Body of pancreas (tissue), 4 donors: Measurements from ENCODE around the gene CNBP. TPM values are rescaled to one million over a fixed set of nuclear protein-coding genes. Genes with fewer than 3 reads are reported as not detected.
A peak's percentile ranks its signal among the peaks of the same experiment; 100 is the strongest.

Source experiments
- ATAC-seq: fragments of 150-250 bp; one replicate; pipeline ENCODE4 v1.9.1; 2016
- DNase-seq, 4 donors: peaks; one replicate each; pipeline ENCODE4 v3.0.0-alpha.2; 2019
- H3K27ac ChIP-seq, 4 donors: fragments of 200-600 bp; sonication (generic); 1 replicate in 3 of 4; 2 replicates in 1 of 4; pipeline versions ENCODE4 v1.5.1 to v1.6.1; 2016 to 2019; ENCODE audit warnings: mild to moderate bottlenecking in 1 of 4, mixed read lengths in 1 of 4, moderate library complexity in 1 of 4
- H3K27me3 ChIP-seq, 2 donors: fragments of 200-600 bp; sonication (generic); one replicate each; pipeline ENCODE4 v1.6.0; 2016; ENCODE audit warnings: mild to moderate bottlenecking in 1 of 2
- H3K36me3 ChIP-seq, 2 donors: fragments of 200-600 bp; sonication (generic); replicated peaks in 1 of 2; 2 replicates each; pipeline ENCODE4 v1.5.1; 2016; ENCODE audit warnings: low read depth in 2 of 2; ENCODE audit not compliant: insufficient read depth in 1 of 2
- H3K4me1 ChIP-seq: fragments of 200-600 bp; sonication (generic); one replicate; pipeline ENCODE4 v1.6.0; 2016
- H3K4me3 ChIP-seq, 2 donors: fragments of 200-600 bp; sonication (generic); 1 replicate in 1 of 2; 2 replicates in 1 of 2; pipeline ENCODE4 v1.5.1; 2016 to 2019
- H3K9me3 ChIP-seq, 3 donors: fragments of 200-600 bp; sonication (generic); 1 replicate in 2 of 3; 2 replicates in 1 of 3; pipeline ENCODE4 v1.5.1; 2016
- POLR2A ChIP-seq, 3 donors: fragments of 450-650 bp; IDR thresholded peaks; one replicate each; pipeline ENCODE4 v1.6.1; 2016; ENCODE audit warnings: antibody characterized with exemption in 3 of 3, mild to moderate bottlenecking in 2 of 3
- WGBS, 2 donors: methylation state at CpG; one replicate each; pipeline ENCODE4 v1.1.5; 2017; 5-methylcytosine and 5-hydroxymethylcytosine counted together
- intact Hi-C: fragments of 100-400 bp; cut with DNase I; formaldehyde crosslinking; loops from one replicate; pipeline ENCODE4 v1.15.1; 2023
- total RNA-seq, 2 donors: library from RNA; depleted of rRNA; stranded (reverse); fragments of >200 nt; gene quantifications; one replicate each; pipeline ENCODE4 v1.1.0, GENCODE V29; 2016
- TF ChIP-seq, protein P1 (sequence below), 7 experiments: fragments of 450-650 bp in 4 of 7; fragments of 200-600 bp in 3 of 7; sonication (generic) in 3 of 7; IDR thresholded peaks; one replicate each; pipeline ENCODE4 v1.5.1; 2016 to 2019; ENCODE audit warnings: antibody characterized with exemption in 7 of 7

CNBP gene
- total RNA-seq, 2 donors from 2014 or later, result 175 to 262 TPM

DNA sequence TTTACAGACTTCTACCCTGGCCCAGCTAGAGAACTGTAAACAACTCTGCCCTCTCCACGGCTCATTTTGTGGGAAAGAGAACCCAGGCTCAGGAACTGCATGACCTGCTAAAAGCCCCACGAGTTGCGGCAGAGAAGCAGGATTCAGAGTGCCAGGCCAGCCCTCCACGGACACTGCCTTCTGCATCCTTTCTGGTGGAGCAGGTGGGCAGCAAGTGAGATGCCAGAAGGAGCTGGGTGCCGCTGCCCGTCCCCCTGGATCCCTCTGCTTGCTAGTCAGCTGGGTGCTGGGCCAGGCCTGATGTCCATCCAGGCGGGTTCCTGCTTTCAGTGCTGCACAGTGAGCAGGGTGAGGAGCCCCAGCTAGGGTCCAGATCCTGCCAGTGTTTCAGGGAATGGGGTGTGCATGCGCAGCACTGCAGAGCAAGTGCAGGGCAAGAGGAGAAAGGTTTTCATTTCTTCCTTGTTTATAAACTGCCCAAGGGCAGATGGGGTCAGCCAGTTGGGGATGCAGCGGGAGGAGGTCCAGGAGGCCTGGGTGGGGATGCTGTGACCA, 56.9 kb downstream of the CNBP start:
- 92 to 97% methylated on average over 5 to 9 of the region's 9 CpGs for WGBS, 2 donors
- Histone ChIP-seq H3K4me3 (no peak overlapping the region), H3K4me1 (peaks cover 18% of the 10 kb centered on the region), H3K36me3 (peaks cover 0 to 18% of the 10 kb centered on the region in 2 donors), H3K9me3 (no peaks in the 10 kb centered on the region), H3K27ac (no peak overlapping the region), H3K27me3 (no peaks in the 10 kb centered on the region)
- DNase-seq, result no peak
- ATAC-seq, result no peak
- intact Hi-C loops, result no loop called here
- TF ChIP-seq POLR2A (IDR thresholded peaks at IDR 0.05), result no peak
- TF ChIP-seq, protein P1, sequence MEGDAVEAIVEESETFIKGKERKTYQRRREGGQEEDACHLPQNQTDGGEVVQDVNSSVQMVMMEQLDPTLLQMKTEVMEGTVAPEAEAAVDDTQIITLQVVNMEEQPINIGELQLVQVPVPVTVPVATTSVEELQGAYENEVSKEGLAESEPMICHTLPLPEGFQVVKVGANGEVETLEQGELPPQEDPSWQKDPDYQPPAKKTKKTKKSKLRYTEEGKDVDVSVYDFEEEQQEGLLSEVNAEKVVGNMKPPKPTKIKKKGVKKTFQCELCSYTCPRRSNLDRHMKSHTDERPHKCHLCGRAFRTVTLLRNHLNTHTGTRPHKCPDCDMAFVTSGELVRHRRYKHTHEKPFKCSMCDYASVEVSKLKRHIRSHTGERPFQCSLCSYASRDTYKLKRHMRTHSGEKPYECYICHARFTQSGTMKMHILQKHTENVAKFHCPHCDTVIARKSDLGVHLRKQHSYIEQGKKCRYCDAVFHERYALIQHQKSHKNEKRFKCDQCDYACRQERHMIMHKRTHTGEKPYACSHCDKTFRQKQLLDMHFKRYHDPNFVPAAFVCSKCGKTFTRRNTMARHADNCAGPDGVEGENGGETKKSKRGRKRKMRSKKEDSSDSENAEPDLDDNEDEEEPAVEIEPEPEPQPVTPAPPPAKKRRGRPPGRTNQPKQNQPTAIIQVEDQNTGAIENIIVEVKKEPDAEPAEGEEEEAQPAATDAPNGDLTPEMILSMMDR (IDR thresholded peaks at IDR 0.05), result no peak

- 50 to 66% methylated on average over 5 of the region's 5 CpGs for WGBS, 2 donors
- Histone ChIP-seq H3K4me3 (no peak overlapping the region), H3K27ac (peak overlapping the region in 3 of 4 donors; percentile 94 to 96 (median 95)), H3K36me3 (no peaks in the 10 kb centered on the region), H3K27me3 (no peaks in the 10 kb centered on the region), H3K9me3 (no peaks in the 10 kb centered on the region), H3K4me1 (peaks cover 41% of the 10 kb centered on the region)
- DNase-seq (peak in 3 of 4 donors; percentile 17 to 37 (median 25)), ATAC-seq (no peak)
- intact Hi-C loops, result no loop called here
- TF ChIP-seq, protein P1 (IDR thresholded peaks at IDR 0.05), result no peak
- TF ChIP-seq POLR2A (IDR thresholded peaks at IDR 0.05), result no peak
Observed at GRCh38 chr3:129123314-129124060, 60.2 kb downstream of the CNBP start.

GRCh38 chr3:129122412-129123011, 61.2 kb downstream of the CNBP start:
- Histone ChIP-seq H3K27ac (peak overlapping the region; percentile 87 to 96 (median 94)), H3K4me1 (peaks cover 47% of the 10 kb centered on the region)
- WGBS, 2 donors, result 57 to 64% methylated on average over 6 to 18 of the region's 18 CpGs

DNA sequence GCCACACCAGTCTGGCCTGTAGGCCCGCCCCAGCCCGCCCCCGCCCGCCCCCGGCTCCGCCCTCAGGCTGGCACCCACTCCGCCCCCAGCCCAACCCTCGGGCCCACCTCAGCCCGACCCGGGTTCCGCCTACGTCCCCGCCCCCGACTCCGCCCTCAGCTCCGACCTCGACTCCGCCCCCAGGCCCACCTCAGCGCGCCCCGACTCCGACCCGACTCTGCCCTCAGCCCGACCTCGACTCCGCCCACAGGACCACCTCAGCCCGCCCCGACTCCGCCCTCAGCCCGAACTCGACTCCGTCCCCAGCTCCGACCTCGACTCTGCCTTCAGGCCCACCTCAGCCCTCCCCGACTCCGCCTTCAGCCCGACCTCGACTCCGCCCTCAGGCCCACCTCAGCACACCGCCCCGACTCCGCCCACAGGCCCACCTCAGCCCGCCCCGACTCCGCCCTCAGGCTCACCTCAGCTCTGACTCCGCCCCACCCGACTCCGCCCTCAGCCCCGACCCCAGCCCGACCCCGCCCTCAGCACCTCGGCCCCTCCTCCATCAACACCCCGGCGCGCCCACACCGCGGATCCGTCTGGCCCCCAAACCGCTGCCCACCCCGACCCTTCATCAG, 61.8 kb downstream of the CNBP start, which contains the start of gene RAB43:
RAB43 (minus strand) TSS at position 13 of the 620 bp plus-strand sequence. CDS start 315 bp downstream, outside the sequence.
- WGBS, 2 donors, result 2 to 12% methylated on average over 5 to 56 of the region's 60 CpGs
- no peak for TF ChIP-seq POLR2A (IDR thresholded peaks at IDR 0.05)
- TF ChIP-seq, protein P1 (IDR thresholded peaks at IDR 0.05), result no peak

More at GRCh38 chr3:129122412-129123011, 61.2 kb downstream of the CNBP start:
- peak in 2 of 4 donors; percentile 14 to 16 for DNase-seq
- no peaks in the 10 kb centered on the region for H3K27me3 ChIP-seq
- H3K4me3 ChIP-seq, result no peak overlapping the region
- H3K36me3 ChIP-seq, result no peaks in the 10 kb centered on the region
- H3K9me3 ChIP-seq, result no peaks in the 10 kb centered on the region
- no peak for TF ChIP-seq POLR2A (IDR thresholded peaks at IDR 0.05)
- TF ChIP-seq, protein P1 (IDR thresholded peaks at IDR 0.05), result no peak
- no peak for ATAC-seq
- intact Hi-C loops, result no loop called here

More for the DNA sequence above, 61.8 kb downstream of the CNBP start, which contains the start of gene RAB43:
- Histone ChIP-seq H3K4me3 (peak within 1 kb of the TSS; percentile 34 to 51), H3K27ac (peak within 1 kb of the TSS; percentile 87 to 96 (median 94)), H3K27me3 (no peaks in the 10 kb centered on the region), H3K9me3 (no peaks in the 10 kb centered on the region), H3K36me3 (no peaks in the 10 kb centered on the region), H3K4me1 (peaks cover 52% of the 10 kb centered on the region)
- ATAC-seq (peak; percentile 78), DNase-seq (peak; percentile 91 to 93 (median 93))
- intact Hi-C loops, result no loop called here
